DOHH2 (cell line): Measurements from ENCODE around the gene IQGAP1.

ENCODE experiments used
- H3F3A ChIP-seq: fragments of 200-600 bp; sonication (generic), shearing (Covaris generic); 2 replicates; pipeline ENCODE4 v1.6.0; 2016; ENCODE audit warnings: antibody characterized with exemption, mild to moderate bottlenecking; ENCODE audit not compliant: control insufficient read depth, insufficient read depth
- H3K27ac ChIP-seq: fragments of 200-600 bp; sonication (generic); 2 replicates; pipeline ENCODE4 v1.5.1; 2014; ENCODE audit warnings: low read depth, mild to moderate bottlenecking, low read length, moderate library complexity
- H3K27me3 ChIP-seq: fragments of 200-600 bp; sonication (generic); 2 replicates; pipeline ENCODE4 v1.6.1; 2014; ENCODE audit warnings: mild to moderate bottlenecking, low read length, mixed read lengths; ENCODE audit not compliant: control insufficient read depth
- H3K36me3 ChIP-seq: fragments of 200-600 bp; sonication (generic); 2 replicates; pipeline ENCODE4 v1.6.1; 2014; ENCODE audit warnings: mild to moderate bottlenecking, low read length, moderate library complexity, mixed read lengths; ENCODE audit not compliant: control insufficient read depth
- H3K4me1 ChIP-seq: fragments of 200-600 bp; sonication (generic); 2 replicates; pipeline ENCODE4 v1.6.1; 2014; ENCODE audit warnings: mild to moderate bottlenecking, low read length, mixed read lengths; ENCODE audit not compliant: control insufficient read depth
- H3K4me2 ChIP-seq: fragments of 200-600 bp; sonication (generic); 2 replicates; pipeline ENCODE4 v1.6.0; 2014; ENCODE audit warnings: mild to moderate bottlenecking, low read length, moderate library complexity
- H3K4me3 ChIP-seq: fragments of 200-600 bp; sonication (generic); 2 replicates; pipeline ENCODE4 v1.5.1; 2014; ENCODE audit warnings: mild to moderate bottlenecking, low read length, mixed read lengths
- H3K79me2 ChIP-seq: fragments of 200-600 bp; sonication (generic); 2 replicates; pipeline ENCODE4 v1.6.1; 2014; ENCODE audit warnings: mild to moderate bottlenecking, low read length, mixed read lengths; ENCODE audit not compliant: control insufficient read depth
- H3K9me2 ChIP-seq: fragments of 200-600 bp; sonication (generic); replicated peaks from 2 replicates; pipeline ENCODE4 v1.6.1; 2014; ENCODE audit warnings: mild to moderate bottlenecking, low read length, mixed read lengths; ENCODE audit not compliant: control insufficient read depth
- H3K9me3 ChIP-seq: fragments of 200-600 bp; sonication (generic); 2 replicates; pipeline ENCODE4 v1.6.1; 2014; ENCODE audit warnings: antibody characterized with exemption, low read length, mixed read lengths; ENCODE audit not compliant: control insufficient read depth, insufficient read depth
- H4K20me1 ChIP-seq: fragments of 200-600 bp; sonication (generic); 2 replicates; pipeline ENCODE4 v1.6.0; 2014; ENCODE audit warnings: low read depth, mild to moderate bottlenecking, antibody characterized with exemption, low read length, moderate library complexity; ENCODE audit not compliant: control insufficient read depth, insufficient read depth
- CTCF ChIP-seq: fragments of 200-600 bp; sonication (generic); IDR thresholded peaks from one replicate; pipeline ENCODE4 v1.5.1; 2014; ENCODE audit warnings: antibody characterized with exemption, mild to moderate bottlenecking, low read depth, low read length; ENCODE audit not compliant: poor library complexity, severe bottlenecking
- EZH2phosphoT487 ChIP-seq: fragments of 200-600 bp; sonication (generic); IDR thresholded peaks from 2 replicates; pipeline ENCODE4 v1.6.1; 2017; ENCODE audit warnings: borderline replicate concordance, mild to moderate bottlenecking, antibody characterized with exemption, low read length, moderate library complexity, mixed read lengths

Gene IQGAP1

GRCh38 chr15:90393040-90393439 lies 5.0 kb downstream of the IQGAP1 start:
- peaks cover 46% of the 10 kb centered on the region for H3K36me3 ChIP-seq
- no peak overlapping the region for H3K27ac ChIP-seq
- peaks cover 7% of the 10 kb centered on the region; the same call in 1 of the 2 replicates for H4K20me1 ChIP-seq
- H3K4me2 ChIP-seq, result no peak overlapping the region
- H3K79me2 ChIP-seq, result peaks cover 95% of the 10 kb centered on the region
- no peaks in the 10 kb centered on the region for H3K9me3 ChIP-seq
- H3K4me1 ChIP-seq, result peaks cover 47% of the 10 kb centered on the region
- H3F3A ChIP-seq, result no peaks in the 10 kb centered on the region
- no peak overlapping the region for H3K4me3 ChIP-seq
- no peaks in the 10 kb centered on the region for H3K9me2 ChIP-seq
- no peak for TF ChIP-seq EZH2phosphoT487
- no peak for TF ChIP-seq CTCF
- no peaks in the 10 kb centered on the region for H3K27me3 ChIP-seq

- no peaks in the 10 kb centered on the region for H3K9me2 ChIP-seq
- peaks cover 46% of the 10 kb centered on the region for H3K4me1 ChIP-seq
- no peak overlapping the region for H3K4me3 ChIP-seq
- peaks cover 99% of the 10 kb centered on the region for H3K79me2 ChIP-seq
- H3K27me3 ChIP-seq, result no peaks in the 10 kb centered on the region
- peaks cover 5% of the 10 kb centered on the region; the same call in 1 of the 2 replicates for H4K20me1 ChIP-seq
- H3K27ac ChIP-seq, result no peak overlapping the region
- H3F3A ChIP-seq, result no peaks in the 10 kb centered on the region
- no peak overlapping the region for H3K4me2 ChIP-seq
- TF ChIP-seq EZH2phosphoT487 (no peak), CTCF (no peak)
- H3K9me3 ChIP-seq, result no peaks in the 10 kb centered on the region
- peaks cover 46% of the 10 kb centered on the region for H3K36me3 ChIP-seq
Measured at GRCh38 chr15:90394074-90394473, 6.0 kb downstream of the IQGAP1 start.

GRCh38 chr15:90394748-90395442 lies 6.9 kb downstream of the IQGAP1 start:
- H3K79me2 ChIP-seq, result peaks cover 99% of the 10 kb centered on the region
- no peaks in the 10 kb centered on the region for H3K9me2 ChIP-seq
- TF ChIP-seq CTCF (no peak), EZH2phosphoT487 (no peak)
- H3K4me2 ChIP-seq, result no peak overlapping the region
- H3K27me3 ChIP-seq, result no peaks in the 10 kb centered on the region
- no peaks in the 10 kb centered on the region for H3K9me3 ChIP-seq
- peaks cover 38% of the 10 kb centered on the region for H3K4me1 ChIP-seq
- peaks cover 44% of the 10 kb centered on the region for H3K36me3 ChIP-seq
- H3K27ac ChIP-seq, result no peak overlapping the region
- no peaks in the 10 kb centered on the region for H3F3A ChIP-seq
- no peak overlapping the region for H3K4me3 ChIP-seq
- no peaks in the 10 kb centered on the region; the same call in 1 of the 2 replicates for H4K20me1 ChIP-seq
